Measurements from ENCODE around the gene KLF3.

GRCh38 chr4:38706301-38706700 lies 42.3 kb downstream of the KLF3 start:
- no peak for TF ChIP-seq CTCF (IDR thresholded peaks at IDR 0.05; ENCODE audit: poor library complexity, severe bottlenecking)
- no peak for TF ChIP-seq EZH2 (IDR thresholded peaks at IDR 0.05; ENCODE audit: borderline replicate concordance, insufficient read depth, low read length, poor library complexity, severe bottlenecking)
- no peak for TF ChIP-seq EP300 (conservative IDR thresholded peaks at IDR 0.05; ENCODE audit: poor library complexity, severe bottlenecking)
- TF ChIP-seq REST (IDR thresholded peaks at IDR 0.05; ENCODE audit: borderline replicate concordance), result no peak

Data from neural cell (in vitro differentiated cells).